Kidney (tissue), 14 donors: ENCODE data around the gene FANCI. TPM values are rescaled to one million over a fixed set of nuclear protein-coding genes. Genes with fewer than 3 reads are reported as not detected.
"Not testable (repeated sequence)": the region's sequence is repeated elsewhere in the genome, so short reads cannot be mapped to it uniquely, and the experiment has no call there.

Source experiments
- DNase-seq, 5 donors: peaks; one replicate each; pipeline ENCODE4 v3.0.0-alpha.2; 2013 to 2020
- FAIRE-seq: peaks from 2 replicates; lab custom pipeline; 2012; peaks lifted over from hg19 to GRCh38; lab: Jason Lieb, UNC
- H3K27ac ChIP-seq, 2 donors: one replicate each; pipeline ENCODE4 v1.7.0; 2013; ENCODE audit warnings: low read depth in 2 of 2, low read length in 2 of 2, inconsistent platforms in 1 of 2
- H3K27me3 ChIP-seq: one replicate; pipeline ENCODE4 v1.7.1; 2013; ENCODE audit warnings: low read length, inconsistent platforms; ENCODE audit not compliant: control insufficient read depth, insufficient read depth
- H3K36me3 ChIP-seq, 3 donors: one replicate each; pipeline versions ENCODE4 v1.7.0 to v1.7.1; 2013; ENCODE audit warnings: low read length in 3 of 3, control low read depth in 1 of 3, inconsistent platforms in 1 of 3; ENCODE audit not compliant: insufficient read depth in 3 of 3, control insufficient read depth in 2 of 3
- H3K4me1 ChIP-seq, 3 donors: one replicate each; pipeline versions ENCODE4 v1.7.0 to v1.7.1; 2013; ENCODE audit warnings: low read length in 3 of 3, inconsistent platforms in 1 of 3, low read depth in 1 of 3; ENCODE audit not compliant: control insufficient read depth in 2 of 3, insufficient read depth in 2 of 3
- H3K4me3 ChIP-seq, 3 donors: one replicate each; pipeline versions ENCODE4 v1.7.0 to v1.8.1; 2013; ENCODE audit warnings: low read length in 3 of 3, control low read depth in 1 of 3, inconsistent platforms in 1 of 3
- H3K9ac ChIP-seq, 3 donors: one replicate each; pipeline versions ENCODE4 v1.7.0 to v1.7.1; 2013; ENCODE audit warnings: low read length in 3 of 3, control low read depth in 1 of 3, inconsistent platforms in 1 of 3
- H3K9me3 ChIP-seq, 3 donors: one replicate each; pipeline versions ENCODE4 v1.7.0 to v1.7.1; 2013; ENCODE audit warnings: low read length in 3 of 3, control low read depth in 1 of 3, inconsistent platforms in 1 of 3; ENCODE audit not compliant: control insufficient read depth in 2 of 3, insufficient read depth in 1 of 3
- CTCF ChIP-seq: IDR thresholded peaks from 3 replicates; pipeline ENCODE4 v1.5.1; 2012; ENCODE audit warnings: mild to moderate bottlenecking, moderate library complexity, borderline replicate concordance; ENCODE audit not compliant: insufficient read depth; ENCODE audit errors: extremely low read depth
- intact Hi-C: fragments of 100-400 bp; cut with DNase I; formaldehyde crosslinking; loops from one replicate; pipeline ENCODE4 v1.11.1; 2022
- polyA plus RNA-seq: library from polyadenylated mRNA; stranded (reverse); fragments of 350-450 nt; fragmentation: Illumina TruSeq; extraction: RNeasy Lipid Tissue Mini Kit (QIAGEN cat#74804); gene quantifications from one replicate; pipeline ENCODE4 v1.2.3, GENCODE V29; 2014; ENCODE audit warnings: low read depth, low replicate concordance; ENCODE audit not compliant: insufficient read depth
- total RNA-seq: library from RNA; stranded (reverse); fragmentation: NEBNext Ultra II Directional; extraction: Animal tissue kit (Norgen Biotek cat#: 25700); gene quantifications from one replicate; pipeline ENCODE4 v1.2.1, GENCODE V29; 2021
- donor health status: control.
- donor health status: control.
- donor health status: control.
- donor health status: control.
- donor health status: control.
- donor health status: DM: yes; HTN: yes; CAD: no.
- donor health status: Normal renal cell carcinoma (clear cell type).

Gene FANCI
- total and polyA plus RNA-seq, 2 donors from 2014 or later = 2.4 to 6.6 TPM

DNA sequence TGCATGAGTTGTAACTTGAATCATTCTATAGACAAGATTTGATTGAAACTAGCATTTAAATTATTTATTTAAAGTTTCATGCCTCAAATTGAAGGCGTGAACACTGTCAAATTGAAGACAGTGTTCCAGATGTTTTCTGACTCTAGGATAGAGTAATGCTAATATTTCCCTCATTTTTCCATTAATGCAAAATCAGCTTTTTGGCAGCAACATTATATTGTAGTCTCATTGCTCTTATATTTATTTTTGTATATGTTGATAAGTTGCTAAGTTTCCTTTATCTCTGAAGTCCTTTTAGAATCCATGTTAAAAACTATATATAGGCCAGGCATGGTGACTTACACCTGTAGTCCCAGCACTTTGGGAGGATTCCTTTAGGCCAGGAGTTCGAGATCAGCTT lies 4.8 kb downstream of the FANCI start:
- H3K27me3 ChIP-seq = no peaks in the 10 kb centered on the region
- H3K9me3 ChIP-seq = peaks cover 0 to 2% (median 0%) of the 10 kb centered on the region in 3 donors
- FAIRE-seq = no peak
- DNase-seq = no peak
- H3K36me3 ChIP-seq = no peaks in the 10 kb centered on the region
- no peak overlapping the region for H3K27ac ChIP-seq
- no peak overlapping the region for H3K9ac ChIP-seq
- H3K4me1 ChIP-seq = peaks cover 0 to 8% (median 0%) of the 10 kb centered on the region in 3 donors
- no peak for TF ChIP-seq CTCF
- intact Hi-C loops = no loop called here
- no peak overlapping the region for H3K4me3 ChIP-seq

- H3K36me3 ChIP-seq, FAIRE-seq, DNase-seq, H3K9me3 ChIP-seq, H3K27ac ChIP-seq, H3K9ac ChIP-seq, intact Hi-C loops, H3K27me3 ChIP-seq, H3K4me1 ChIP-seq, H3K4me3 ChIP-seq: not testable (repeated sequence)
These were observed 6.4 kb downstream of the FANCI start for GRCh38 chr15:89250142-89250541.

DNA sequence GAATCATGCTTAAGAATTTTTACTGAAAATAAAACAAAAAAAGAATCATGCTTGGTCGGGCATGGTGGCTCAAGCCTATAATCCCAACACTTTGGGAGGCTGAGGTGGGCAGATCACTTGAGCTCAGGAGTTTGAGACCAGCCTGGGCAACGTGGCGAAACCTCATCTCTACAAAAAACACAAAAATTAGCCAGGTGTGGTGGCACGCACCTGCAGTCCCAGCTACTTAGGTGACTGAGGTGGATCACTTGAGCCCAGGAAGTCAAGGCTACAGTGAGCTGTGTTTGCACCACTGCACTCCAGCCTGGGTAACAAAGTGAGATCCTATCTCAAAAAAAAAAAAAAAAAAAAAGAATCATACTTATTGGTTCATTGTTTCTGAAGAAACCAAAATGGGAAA lies 33.5 kb downstream of the FANCI start:
- H3K4me3 ChIP-seq, DNase-seq, H3K27ac ChIP-seq, H3K27me3 ChIP-seq, H3K9me3 ChIP-seq, H3K9ac ChIP-seq, H3K4me1 ChIP-seq, intact Hi-C loops, H3K36me3 ChIP-seq, FAIRE-seq: not testable (repeated sequence)

DNA sequence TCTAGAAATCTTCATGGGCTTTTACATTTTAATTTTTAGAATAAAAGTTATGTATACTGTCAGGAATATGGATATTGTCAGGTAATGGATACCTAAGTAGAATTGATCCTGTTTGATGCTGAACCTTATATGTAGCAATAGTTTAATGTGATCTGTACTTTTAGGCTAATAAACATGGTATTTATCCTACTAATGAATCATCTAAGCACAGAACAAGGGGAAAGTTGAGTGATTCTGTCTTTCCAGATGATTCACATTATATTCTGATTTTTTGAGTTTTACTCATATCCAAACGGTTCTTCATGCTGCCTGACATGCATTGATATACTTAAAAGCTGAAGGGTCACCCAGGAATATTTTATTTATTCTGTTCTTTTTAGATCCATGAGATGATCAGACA lies 34.5 kb downstream of the FANCI start:
- no peak for DNase-seq
- H3K36me3 ChIP-seq = no peaks in the 10 kb centered on the region
- intact Hi-C loops = no loop called here
- H3K4me1 ChIP-seq = no peaks in the 10 kb centered on the region
- no peaks in the 10 kb centered on the region for H3K27me3 ChIP-seq
- no peak for FAIRE-seq
- H3K9me3 ChIP-seq = no peaks in the 10 kb centered on the region
- no peak overlapping the region for H3K4me3 ChIP-seq
- H3K9ac ChIP-seq = no peak overlapping the region
- H3K27ac ChIP-seq = no peak overlapping the region
- no peak for TF ChIP-seq CTCF
